ENCODE data around the gene HOXB3. TPM values are rescaled to one million over a fixed set of nuclear protein-coding genes. Genes with fewer than 3 reads are reported as not detected.

HOXB3 gene
- total and polyA plus RNA-seq, 7 donors: 0.96 to 8.8 (median 1.5) TPM

DNA sequence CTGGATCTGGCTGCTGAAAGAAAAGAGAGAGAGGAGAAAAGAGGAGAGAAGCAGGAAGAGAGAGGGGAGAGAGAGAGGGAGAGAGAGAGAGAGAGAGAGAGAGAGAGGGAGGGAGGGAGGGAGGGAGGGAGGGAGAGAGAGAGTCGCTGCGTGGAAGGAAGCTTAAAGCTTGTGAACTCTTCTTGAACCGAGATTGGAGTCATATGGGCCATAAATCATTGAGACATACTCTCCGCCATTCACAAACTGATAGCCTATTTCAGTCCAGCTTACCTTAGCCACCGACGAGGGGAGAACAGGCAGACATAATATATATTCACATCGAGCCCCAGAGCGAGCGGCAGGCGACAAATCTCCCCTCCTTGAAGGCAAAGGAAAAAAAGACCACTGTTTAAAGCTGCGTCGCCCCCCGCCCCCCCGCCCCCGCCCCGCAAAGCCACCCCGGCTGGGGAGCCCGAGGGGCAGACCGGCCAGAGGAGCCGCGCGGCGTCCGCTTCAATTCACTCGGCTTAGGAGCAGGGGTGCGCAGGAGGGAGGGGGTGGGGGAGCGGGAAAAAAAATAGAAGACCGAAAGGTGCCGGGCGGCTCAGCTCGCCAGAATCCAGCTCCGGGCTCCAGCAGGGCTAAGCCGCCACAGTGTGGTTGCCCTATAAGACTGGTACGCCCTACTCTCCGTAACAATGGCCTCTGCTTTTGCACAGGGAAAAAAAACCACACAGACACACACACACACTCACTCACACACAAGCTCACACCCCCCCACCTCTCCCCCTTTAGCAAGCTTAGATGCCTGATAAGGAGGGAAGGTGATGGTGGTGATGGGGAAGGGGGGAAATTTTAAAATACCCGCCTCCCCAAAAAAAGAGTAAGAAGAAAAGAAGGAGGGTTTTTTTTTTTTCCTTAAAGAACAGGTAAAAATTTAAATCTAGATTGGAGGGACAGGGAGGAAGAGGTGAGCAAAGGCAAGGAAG is 34.5 kb downstream of the HOXB3 start:
- WGBS, 3 donors: 21 to 26% (median 24%) methylated on average over 30 to 36 of the region's 36 CpGs
- Histone ChIP-seq H3K27ac (peak overlapping the region; percentile 73), H3K27me3 (ENCODE audit: insufficient read depth in 3 of 3, low read length in 2 of 3) (peaks cover 0 to 6% (median 2%) of the 10 kb centered on the region in 3 donors), H3K9me3 (no peaks in the 10 kb centered on the region), H3K36me3 (ENCODE audit: insufficient read depth in 1 of 2, low read depth in 1 of 2) (peaks cover 0 to 3% of the 10 kb centered on the region in 2 donors), H3K4me3 (peak overlapping the region; percentile 64), H3K4me1 (peaks cover 6% of the 10 kb centered on the region)
- ATAC-seq (peak; percentile 60 to 81 (median 78)), DNase-seq (no peak)
- TF ChIP-seq, protein P1, sequence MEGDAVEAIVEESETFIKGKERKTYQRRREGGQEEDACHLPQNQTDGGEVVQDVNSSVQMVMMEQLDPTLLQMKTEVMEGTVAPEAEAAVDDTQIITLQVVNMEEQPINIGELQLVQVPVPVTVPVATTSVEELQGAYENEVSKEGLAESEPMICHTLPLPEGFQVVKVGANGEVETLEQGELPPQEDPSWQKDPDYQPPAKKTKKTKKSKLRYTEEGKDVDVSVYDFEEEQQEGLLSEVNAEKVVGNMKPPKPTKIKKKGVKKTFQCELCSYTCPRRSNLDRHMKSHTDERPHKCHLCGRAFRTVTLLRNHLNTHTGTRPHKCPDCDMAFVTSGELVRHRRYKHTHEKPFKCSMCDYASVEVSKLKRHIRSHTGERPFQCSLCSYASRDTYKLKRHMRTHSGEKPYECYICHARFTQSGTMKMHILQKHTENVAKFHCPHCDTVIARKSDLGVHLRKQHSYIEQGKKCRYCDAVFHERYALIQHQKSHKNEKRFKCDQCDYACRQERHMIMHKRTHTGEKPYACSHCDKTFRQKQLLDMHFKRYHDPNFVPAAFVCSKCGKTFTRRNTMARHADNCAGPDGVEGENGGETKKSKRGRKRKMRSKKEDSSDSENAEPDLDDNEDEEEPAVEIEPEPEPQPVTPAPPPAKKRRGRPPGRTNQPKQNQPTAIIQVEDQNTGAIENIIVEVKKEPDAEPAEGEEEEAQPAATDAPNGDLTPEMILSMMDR (IDR thresholded peaks at IDR 0.05): no peak
- intact Hi-C loops (cut with DNase I): no loop called here

DNA sequence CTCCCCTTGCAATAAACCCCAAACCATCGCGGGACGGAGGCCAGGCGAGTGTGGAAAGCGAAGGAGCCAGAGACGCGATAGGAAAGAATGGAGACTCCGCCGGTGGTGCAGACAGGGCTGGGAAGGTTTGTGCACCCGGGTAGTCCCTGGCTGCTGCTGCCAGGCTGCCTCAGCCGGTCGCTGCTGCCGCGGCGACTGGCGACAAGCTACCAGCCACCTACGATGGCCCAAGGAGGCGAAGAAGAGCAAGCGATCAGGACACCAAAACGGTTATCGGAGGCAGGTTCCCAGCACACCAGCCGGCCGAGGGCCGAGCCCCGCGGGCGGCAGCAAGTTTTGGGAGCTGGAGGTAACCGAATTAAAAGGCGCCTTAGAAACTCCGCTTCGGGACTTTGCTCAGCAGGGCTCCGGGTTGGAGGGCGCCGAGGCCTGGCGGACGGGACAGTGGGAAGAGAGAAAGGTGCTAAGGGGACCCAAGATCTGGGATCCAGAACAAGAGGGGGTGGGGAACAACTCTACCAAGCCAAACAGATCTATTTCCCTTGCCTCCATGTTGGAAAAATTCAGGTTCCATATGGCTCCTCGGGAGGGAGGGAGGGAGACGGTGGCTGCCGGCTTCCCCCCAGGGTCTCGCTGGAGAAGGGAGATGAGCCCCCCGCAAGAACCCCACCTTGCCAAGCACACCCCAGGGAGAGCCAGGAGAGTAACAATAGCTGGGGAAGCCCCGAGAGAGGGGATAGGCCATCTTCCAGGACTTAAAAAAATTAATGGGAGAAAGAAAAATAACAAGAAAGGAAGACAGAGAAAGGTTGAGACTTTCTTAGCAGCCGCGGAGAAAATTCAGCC is 35.4 kb downstream of the HOXB3 start:
- no peak for DNase-seq
- peaks cover 0 to 8% of the 10 kb centered on the region in 2 donors for H3K36me3 ChIP-seq (ENCODE audit: insufficient read depth in 1 of 2, low read depth in 1 of 2)
- intact Hi-C loops (cut with DNase I): no loop called here
- peak overlapping the region; percentile 73 for H3K27ac ChIP-seq
- H3K4me3 ChIP-seq: peak overlapping the region; percentile 64
- H3K4me1 ChIP-seq: peaks cover 6% of the 10 kb centered on the region
- TF ChIP-seq, protein P1 (IDR thresholded peaks at IDR 0.05): no peak
- H3K27me3 ChIP-seq (ENCODE audit: insufficient read depth in 3 of 3, low read length in 2 of 3): peaks cover 0 to 8% (median 2%) of the 10 kb centered on the region in 3 donors
- no peaks in the 10 kb centered on the region for H3K9me3 ChIP-seq
- WGBS, 3 donors: 50 to 56% (median 52%) methylated on average over 40 to 44 of the region's 44 CpGs
- peak in 2 of 4 donors; percentile 20 to 41 for ATAC-seq

DNA sequence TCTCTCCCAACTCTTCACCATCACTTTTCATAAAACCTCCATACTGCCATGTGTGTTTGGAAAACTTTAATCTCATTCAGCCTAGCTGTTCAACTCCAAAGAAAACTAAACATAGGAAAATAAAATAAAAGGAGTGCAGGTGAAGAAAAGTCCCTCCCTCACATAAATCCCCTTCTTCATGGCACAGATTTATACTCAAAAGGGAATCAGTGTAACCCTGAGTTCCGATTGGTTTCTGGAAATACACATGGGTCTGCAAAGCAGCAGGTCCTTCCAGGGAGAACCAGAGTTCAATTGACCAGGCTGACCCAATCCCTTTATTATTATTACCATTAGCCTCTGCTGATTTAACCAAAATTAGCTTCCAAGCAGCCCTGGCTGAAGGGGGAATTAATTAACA is 36.2 kb downstream of the HOXB3 start:
- TF ChIP-seq, protein P1 (IDR thresholded peaks at IDR 0.05): no peak
- Histone ChIP-seq H3K36me3 (ENCODE audit: insufficient read depth in 1 of 2, low read depth in 1 of 2) (peaks cover 0 to 8% of the 10 kb centered on the region in 2 donors), H3K27ac (no peak overlapping the region), H3K4me1 (peaks cover 6% of the 10 kb centered on the region), H3K4me3 (peak overlapping the region; percentile 64), H3K9me3 (no peaks in the 10 kb centered on the region), H3K27me3 (ENCODE audit: insufficient read depth in 3 of 3, low read length in 2 of 3) (peaks cover 0 to 8% (median 2%) of the 10 kb centered on the region in 3 donors)
- intact Hi-C loops (cut with DNase I): no loop called here
- 76 to 96% (median 82%) methylated on average over 1 of the region's 1 CpG for WGBS, 3 donors
- ATAC-seq (no peak), DNase-seq (no peak)

DNA sequence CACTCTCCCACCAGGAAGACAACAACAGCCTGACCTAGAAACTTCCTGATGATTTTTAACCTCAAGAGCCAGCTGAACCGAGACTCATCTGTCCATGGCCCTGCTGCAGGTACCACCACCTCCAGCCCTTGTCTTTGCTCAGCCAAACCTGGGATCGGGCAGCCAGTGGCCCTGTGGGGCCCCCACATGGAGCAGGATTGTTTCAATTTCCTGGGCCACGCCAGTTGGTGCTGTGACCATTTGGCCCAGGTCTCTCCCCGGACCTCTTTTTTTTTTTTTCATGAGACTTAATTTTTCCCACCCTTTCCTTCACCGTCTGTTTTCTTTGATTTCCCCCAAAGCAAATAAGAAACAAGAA is 36.9 kb downstream of the HOXB3 start:
- Histone ChIP-seq H3K27ac (no peak overlapping the region), H3K27me3 (ENCODE audit: insufficient read depth in 3 of 3, low read length in 2 of 3) (peaks cover 0 to 8% (median 2%) of the 10 kb centered on the region in 3 donors), H3K9me3 (no peaks in the 10 kb centered on the region), H3K4me3 (no peak overlapping the region), H3K4me1 (peaks cover 6% of the 10 kb centered on the region), H3K36me3 (ENCODE audit: insufficient read depth in 1 of 2, low read depth in 1 of 2) (peaks cover 0 to 8% of the 10 kb centered on the region in 2 donors)
- DNase-seq: no peak
- ATAC-seq: no peak
- intact Hi-C loops (cut with DNase I): no loop called here
- 65 to 83% (median 78%) methylated on average over 5 of the region's 5 CpGs for WGBS, 3 donors
- TF ChIP-seq, protein P1 (IDR thresholded peaks at IDR 0.05): no peak
